LNCaP clone FGC (cell line): ENCODE measurements around the gene ATP2C2.

Source experiments
- DNase-seq: peaks from one replicate; pipeline ENCODE4 v3.0.0-alpha.2; 2011; ENCODE audit warnings: low read depth
- H3K4me3 ChIP-seq: 2 replicates; pipeline ENCODE4 v1.5.1; 2011; ENCODE audit warnings: mild to moderate bottlenecking, low read depth, low read length, control low read depth
- CTCF ChIP-seq: IDR thresholded peaks from 2 replicates; pipeline ENCODE4 v1.5.1; 2012; ENCODE audit warnings: mild to moderate bottlenecking; ENCODE audit not compliant: control insufficient read depth, insufficient read depth; ENCODE audit errors: extremely low read depth

ATP2C2 gene

DNA sequence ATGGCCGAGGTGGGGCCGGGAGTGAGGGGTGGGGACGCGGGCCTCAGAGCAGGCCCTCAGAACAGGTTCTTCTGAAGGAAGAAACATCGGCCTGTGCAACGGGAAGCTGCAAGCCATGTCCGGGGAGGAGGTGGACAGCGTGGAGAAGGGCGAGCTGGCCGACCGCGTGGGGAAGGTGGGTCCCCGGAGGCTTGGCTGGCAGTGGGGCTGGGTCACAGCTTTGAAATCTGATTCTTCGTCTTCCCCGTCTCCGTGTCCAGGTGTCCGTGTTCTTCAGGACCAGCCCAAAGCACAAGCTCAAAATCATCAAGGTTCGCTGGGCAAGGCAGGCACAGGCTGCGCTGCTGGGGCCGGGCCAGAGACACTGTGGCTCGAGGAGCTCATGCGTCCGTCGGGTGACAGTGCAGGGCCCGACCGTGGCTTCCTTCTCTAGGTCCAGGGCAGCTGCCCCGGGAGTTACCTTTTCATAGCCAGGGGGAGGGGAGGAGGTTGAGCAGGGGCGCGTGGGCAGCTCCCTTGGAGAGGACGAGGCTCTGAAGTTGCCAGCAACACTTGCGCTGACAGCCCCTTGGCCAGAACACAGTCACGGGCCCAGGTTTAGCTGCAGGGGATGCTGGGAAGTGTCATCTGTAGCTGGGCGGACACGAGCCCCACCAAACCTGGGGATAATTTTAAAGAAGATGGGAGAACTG, 84.9 kb downstream of the ATP2C2 start:
- no peak for TF ChIP-seq CTCF
- no peak for DNase-seq
- H3K4me3 ChIP-seq, result no peak overlapping the region

GRCh38 chr16:84454611-84455010, 86.3 kb downstream of the ATP2C2 start:
- TF ChIP-seq CTCF, result no peak
- no peak overlapping the region for H3K4me3 ChIP-seq
- no peak for DNase-seq

- TF ChIP-seq CTCF, result no peak
- H3K4me3 ChIP-seq, result no peak overlapping the region
- no peak for DNase-seq
These were observed 86.7 kb downstream of the ATP2C2 start for GRCh38 chr16:84455031-84455430.

DNA sequence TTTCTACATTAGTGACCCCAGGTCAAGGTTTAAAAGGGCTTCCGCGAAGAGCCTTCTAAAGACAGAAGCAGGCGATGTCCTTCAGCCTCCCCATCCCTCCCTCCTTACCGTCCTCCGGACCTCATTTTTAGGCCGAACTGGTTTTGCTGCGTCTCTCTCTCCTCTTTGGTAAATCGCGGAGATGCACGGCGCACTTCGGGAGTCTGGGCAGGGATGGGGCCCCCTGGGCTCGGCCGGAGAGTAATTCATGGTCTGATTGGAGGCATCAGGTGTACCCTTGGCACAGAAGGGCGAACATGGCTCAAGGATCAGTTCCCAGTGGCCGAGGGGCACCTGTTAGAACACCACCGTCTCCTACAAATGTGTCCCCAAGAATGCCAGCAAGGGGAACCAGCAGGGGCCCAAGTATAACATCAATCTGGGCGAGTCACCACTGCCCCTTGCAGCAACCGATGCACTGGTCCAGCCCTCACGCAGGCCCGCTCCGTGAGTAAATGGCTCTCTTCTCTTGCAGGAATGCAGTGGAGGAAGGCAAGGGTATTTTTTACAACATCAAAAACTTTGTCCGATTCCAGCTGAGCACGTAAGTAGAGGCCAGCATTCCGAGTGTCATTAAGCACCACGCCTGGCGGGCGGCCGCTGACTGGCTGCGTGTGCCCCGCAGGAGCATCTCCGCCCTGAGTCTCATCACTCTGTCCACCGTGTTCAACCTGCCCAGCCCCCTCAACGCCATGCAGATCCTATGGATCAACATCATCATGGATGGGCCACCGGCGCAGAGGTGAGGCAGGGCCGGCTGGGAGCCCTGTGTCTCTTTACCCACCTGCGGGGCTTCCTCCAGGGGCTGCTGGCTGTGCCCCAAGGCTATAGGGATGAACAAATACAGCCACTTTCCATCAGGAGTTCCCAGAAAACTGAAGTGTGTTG, 90.5 kb downstream of the ATP2C2 start:
- H3K4me3 ChIP-seq, result no peak overlapping the region
- no peak for TF ChIP-seq CTCF
- no peak for DNase-seq

DNA sequence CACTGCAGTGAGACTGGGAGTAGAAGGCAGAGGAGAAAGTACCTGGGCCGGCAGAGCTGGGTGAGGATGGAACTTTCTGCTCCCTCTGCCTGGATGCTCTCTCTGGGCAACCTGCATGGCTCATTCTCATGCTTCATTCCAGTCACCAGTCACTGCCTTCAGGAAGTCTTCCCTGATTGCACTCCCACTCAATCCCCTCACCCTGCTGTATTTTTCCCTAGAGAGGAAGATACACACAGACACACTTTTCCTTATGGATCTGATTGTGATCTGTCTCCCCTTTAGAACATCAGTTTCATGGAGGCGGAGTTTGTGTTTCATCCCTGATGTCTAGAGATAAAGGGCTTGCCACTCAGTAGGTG, 91.2 kb downstream of the ATP2C2 start:
- TF ChIP-seq CTCF, result no peak
- no peak overlapping the region for H3K4me3 ChIP-seq
- DNase-seq, result no peak

GRCh38 chr16:84459941-84460405, 91.6 kb downstream of the ATP2C2 start:
- H3K4me3 ChIP-seq, result no peak overlapping the region
- DNase-seq, result no peak
- TF ChIP-seq CTCF, result no peak
